ENCODE measurements around the gene TMEM30B. TPM values are rescaled to one million over a fixed set of nuclear protein-coding genes. Genes with fewer than 3 reads are reported as not detected.

The TMEM30B gene
- 11.0 and 12.4 TPM in 2 replicates for total RNA-seq

GRCh38 chr14:61281186-61281947 is at the start of gene TMEM30B:
Gene TMEM30B (minus strand): TSS chr14:61281338. CDS start chr14:61281147, 191 bp downstream.

GRCh38 chr14:61321385-61322010 is 40.4 kb upstream of the TMEM30B start, which contains the start of gene PRKCH:
Gene PRKCH (plus strand): TSS chr14:61321579. CDS start chr14:61322102, 523 bp downstream.

Other genes starting within 250 kb of the TMEM30B start
- gene PRKCH, start 40.2 kb upstream of the TMEM30B start, total RNA-seq: 5.0 and 14.7 TPM in 2 replicates